ENCODE measurements around the gene PLIN4.

PLIN4 gene

DNA sequence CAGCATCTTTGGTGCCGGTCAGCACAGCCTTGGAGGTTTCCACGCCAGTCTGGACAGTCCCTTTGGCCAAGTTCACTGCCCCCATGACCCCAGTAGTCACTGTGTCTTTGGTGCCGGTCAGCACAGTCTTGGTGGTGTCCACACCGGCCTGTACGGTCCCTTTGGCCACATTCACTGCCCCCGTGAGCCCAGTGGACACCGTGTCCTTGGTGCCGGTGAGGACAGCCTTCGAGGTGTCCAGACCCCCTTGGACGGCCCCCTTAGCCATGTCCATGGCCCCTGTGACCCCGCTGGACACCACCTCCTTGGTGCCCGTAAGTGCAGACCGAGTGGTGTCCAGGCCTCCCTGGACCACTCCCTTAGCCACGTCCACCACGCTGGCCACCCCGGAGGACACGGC lies 5.0 kb downstream of the PLIN4 start:
- Histone ChIP-seq H3K27me3 (ENCODE audit: control insufficient read depth, low read length) (no peaks in the 10 kb centered on the region), H3K36me3 (ENCODE audit: control insufficient read depth, low read length) (no peaks in the 10 kb centered on the region), H3K79me2 (ENCODE audit: control insufficient read depth, low read length) (no peaks in the 10 kb centered on the region), H3K4me2 (ENCODE audit: low read length) (no peak overlapping the region), H3F3A (ENCODE audit: control insufficient read depth, insufficient read depth) (no peaks in the 10 kb centered on the region), H3K9me3 (ENCODE audit: control insufficient read depth, insufficient read depth, low read length) (no peaks in the 10 kb centered on the region), H3K27ac (ENCODE audit: low read depth, low read length) (no peak overlapping the region), H4K20me1 (ENCODE audit: control insufficient read depth, insufficient read depth, low read depth, low read length) (no peaks in the 10 kb centered on the region), H3K9me2 (replicated peaks; ENCODE audit: control insufficient read depth, low read length) (no peaks in the 10 kb centered on the region), H3K4me1 (ENCODE audit: control insufficient read depth, low read length) (peaks cover 3% of the 10 kb centered on the region; the same call in 1 of the 2 replicates), H3K4me3 (ENCODE audit: low read length) (no peak overlapping the region)
- TF ChIP-seq, protein P1, sequence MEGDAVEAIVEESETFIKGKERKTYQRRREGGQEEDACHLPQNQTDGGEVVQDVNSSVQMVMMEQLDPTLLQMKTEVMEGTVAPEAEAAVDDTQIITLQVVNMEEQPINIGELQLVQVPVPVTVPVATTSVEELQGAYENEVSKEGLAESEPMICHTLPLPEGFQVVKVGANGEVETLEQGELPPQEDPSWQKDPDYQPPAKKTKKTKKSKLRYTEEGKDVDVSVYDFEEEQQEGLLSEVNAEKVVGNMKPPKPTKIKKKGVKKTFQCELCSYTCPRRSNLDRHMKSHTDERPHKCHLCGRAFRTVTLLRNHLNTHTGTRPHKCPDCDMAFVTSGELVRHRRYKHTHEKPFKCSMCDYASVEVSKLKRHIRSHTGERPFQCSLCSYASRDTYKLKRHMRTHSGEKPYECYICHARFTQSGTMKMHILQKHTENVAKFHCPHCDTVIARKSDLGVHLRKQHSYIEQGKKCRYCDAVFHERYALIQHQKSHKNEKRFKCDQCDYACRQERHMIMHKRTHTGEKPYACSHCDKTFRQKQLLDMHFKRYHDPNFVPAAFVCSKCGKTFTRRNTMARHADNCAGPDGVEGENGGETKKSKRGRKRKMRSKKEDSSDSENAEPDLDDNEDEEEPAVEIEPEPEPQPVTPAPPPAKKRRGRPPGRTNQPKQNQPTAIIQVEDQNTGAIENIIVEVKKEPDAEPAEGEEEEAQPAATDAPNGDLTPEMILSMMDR (IDR thresholded peaks at IDR 0.05; ENCODE audit: low read depth, low read length, poor library complexity, severe bottlenecking), result no peak
- TF ChIP-seq EZH2phosphoT487 (IDR thresholded peaks at IDR 0.05; ENCODE audit: borderline replicate concordance, low read length), result no peak

DNA sequence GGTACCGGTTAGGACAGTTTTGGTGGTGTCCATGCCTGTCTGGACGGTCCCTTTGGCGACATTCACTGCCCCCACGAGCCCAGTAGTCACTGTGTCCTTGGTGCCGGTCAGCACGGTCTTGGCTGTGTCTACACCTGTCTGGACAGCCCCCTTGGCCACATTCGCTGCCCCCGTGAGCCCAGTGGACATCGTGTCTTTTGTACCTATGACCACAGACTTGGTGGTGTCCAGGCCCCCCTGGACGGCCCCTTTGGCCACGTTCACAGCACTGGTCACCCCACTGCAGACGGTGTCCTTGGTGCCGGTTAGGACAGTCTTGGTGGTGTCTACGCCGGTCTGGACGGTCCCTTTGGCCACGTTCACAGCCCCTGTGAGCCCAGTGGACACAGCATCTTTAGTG lies 6.2 kb downstream of the PLIN4 start:
- H3K27me3 ChIP-seq (ENCODE audit: control insufficient read depth, low read length), result no peaks in the 10 kb centered on the region

DNA sequence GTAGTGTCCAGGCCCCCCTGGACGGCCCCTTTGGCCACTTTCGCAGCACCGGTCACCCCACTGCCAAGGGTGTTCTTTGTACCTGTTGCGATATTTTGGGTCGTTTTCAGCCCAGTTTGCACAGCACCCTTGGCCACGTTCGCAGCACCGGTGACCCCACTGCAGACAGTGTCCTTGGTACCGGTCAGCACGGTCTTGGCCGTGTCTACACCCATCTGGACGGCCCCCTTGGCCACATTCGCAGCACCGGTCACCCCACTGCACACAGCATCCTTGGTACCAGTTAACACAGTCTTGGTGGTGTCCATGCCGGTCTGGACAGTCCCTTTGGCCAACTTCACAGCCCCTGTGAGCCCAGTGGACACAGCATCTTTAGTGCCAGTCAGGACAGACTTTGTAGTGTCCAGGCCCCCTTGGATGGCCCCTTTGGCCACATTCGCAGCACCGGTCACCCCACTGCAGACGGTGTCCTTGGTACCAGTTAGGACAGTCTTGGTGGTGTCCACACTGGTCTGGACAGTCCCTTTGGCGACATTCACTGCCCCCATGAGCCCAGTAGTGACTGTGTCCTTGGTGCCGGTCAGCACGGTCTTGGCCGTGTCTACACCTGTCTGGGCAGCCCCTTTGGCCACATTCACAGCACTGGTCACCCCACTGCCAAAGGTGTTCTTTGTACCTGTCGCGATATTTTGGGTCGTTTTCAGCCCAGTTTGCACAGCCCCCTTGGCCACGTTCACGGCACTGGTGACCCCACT lies 6.8 kb downstream of the PLIN4 start:
- Histone ChIP-seq H3K27ac (ENCODE audit: low read depth, low read length) (no peak overlapping the region), H3F3A (ENCODE audit: control insufficient read depth, insufficient read depth) (no peaks in the 10 kb centered on the region), H3K9me3 (ENCODE audit: control insufficient read depth, insufficient read depth, low read length) (no peaks in the 10 kb centered on the region), H3K4me1 (ENCODE audit: control insufficient read depth, low read length) (peaks cover 3% of the 10 kb centered on the region; the same call in 1 of the 2 replicates), H3K79me2 (ENCODE audit: control insufficient read depth, low read length) (no peaks in the 10 kb centered on the region), H3K27me3 (ENCODE audit: control insufficient read depth, low read length) (no peaks in the 10 kb centered on the region), H3K9me2 (replicated peaks; ENCODE audit: control insufficient read depth, low read length) (no peaks in the 10 kb centered on the region), H3K4me2 (ENCODE audit: low read length) (no peak overlapping the region), H3K36me3 (ENCODE audit: control insufficient read depth, low read length) (no peaks in the 10 kb centered on the region), H3K4me3 (ENCODE audit: low read length) (no peak overlapping the region), H4K20me1 (ENCODE audit: control insufficient read depth, insufficient read depth, low read depth, low read length) (no peaks in the 10 kb centered on the region)
- TF ChIP-seq, protein P1 (IDR thresholded peaks at IDR 0.05; ENCODE audit: low read depth, low read length, poor library complexity, severe bottlenecking), result no peak
- no peak for TF ChIP-seq EZH2phosphoT487 (IDR thresholded peaks at IDR 0.05; ENCODE audit: borderline replicate concordance, low read length)

More for the DNA sequence above, 6.2 kb downstream of the PLIN4 start:
- Histone ChIP-seq H3K36me3 (ENCODE audit: control insufficient read depth, low read length) (no peaks in the 10 kb centered on the region), H3F3A (ENCODE audit: control insufficient read depth, insufficient read depth) (no peaks in the 10 kb centered on the region), H3K9me3 (ENCODE audit: control insufficient read depth, insufficient read depth, low read length) (no peaks in the 10 kb centered on the region), H3K27ac (ENCODE audit: low read depth, low read length) (no peak overlapping the region), H3K79me2 (ENCODE audit: control insufficient read depth, low read length) (no peaks in the 10 kb centered on the region), H3K9me2 (replicated peaks; ENCODE audit: control insufficient read depth, low read length) (no peaks in the 10 kb centered on the region), H4K20me1 (ENCODE audit: control insufficient read depth, insufficient read depth, low read depth, low read length) (no peaks in the 10 kb centered on the region), H3K4me1 (ENCODE audit: control insufficient read depth, low read length) (peaks cover 3% of the 10 kb centered on the region; the same call in 1 of the 2 replicates), H3K4me3 (ENCODE audit: low read length) (no peak overlapping the region), H3K4me2 (ENCODE audit: low read length) (no peak overlapping the region)
- TF ChIP-seq, protein P1 (IDR thresholded peaks at IDR 0.05; ENCODE audit: low read depth, low read length, poor library complexity, severe bottlenecking), result no peak
- TF ChIP-seq EZH2phosphoT487 (IDR thresholded peaks at IDR 0.05; ENCODE audit: borderline replicate concordance, low read length), result no peak
